GM18511 (cell line): ENCODE results near the gene ELMOD1.
A peak's percentile ranks its signal among the peaks of the same experiment; 100 is the strongest.

Source experiments
- ATAC-seq: cut with Tn5 transposase; IDR thresholded peaks from one replicate; pipeline ENCODE4 v1.9.1; 2021; ENCODE audit warnings: mild to moderate bottlenecking, moderate library complexity; ENCODE audit not compliant: unreplicated experiment

ELMOD1 gene

DNA sequence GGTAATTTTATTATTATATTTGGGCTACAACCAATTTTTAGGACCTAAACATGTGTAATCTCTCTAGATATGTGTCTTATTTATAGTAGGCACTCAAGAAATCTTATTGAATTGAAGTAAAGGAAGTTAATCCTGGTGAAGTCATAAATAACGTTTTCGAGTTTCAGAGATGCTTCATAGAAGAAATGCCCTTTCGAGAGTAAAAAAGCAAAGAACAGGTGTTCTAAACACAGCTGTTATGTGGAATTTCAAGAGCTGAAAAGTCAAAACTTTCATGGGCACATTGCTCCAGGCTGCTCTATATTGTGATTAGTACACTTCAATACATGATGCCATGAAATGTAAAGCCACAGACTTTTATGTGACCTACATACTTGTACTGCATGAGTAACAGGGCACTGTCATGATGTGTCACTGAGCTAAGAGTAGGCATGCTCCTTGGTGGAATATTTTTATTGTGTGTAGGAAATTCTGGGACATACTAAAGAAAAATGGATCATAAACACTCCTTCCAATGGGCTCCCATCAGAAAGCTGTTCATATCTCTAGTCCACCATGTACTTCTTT is 7.2 kb upstream of the ELMOD1 start:
- ATAC-seq: no peak

DNA sequence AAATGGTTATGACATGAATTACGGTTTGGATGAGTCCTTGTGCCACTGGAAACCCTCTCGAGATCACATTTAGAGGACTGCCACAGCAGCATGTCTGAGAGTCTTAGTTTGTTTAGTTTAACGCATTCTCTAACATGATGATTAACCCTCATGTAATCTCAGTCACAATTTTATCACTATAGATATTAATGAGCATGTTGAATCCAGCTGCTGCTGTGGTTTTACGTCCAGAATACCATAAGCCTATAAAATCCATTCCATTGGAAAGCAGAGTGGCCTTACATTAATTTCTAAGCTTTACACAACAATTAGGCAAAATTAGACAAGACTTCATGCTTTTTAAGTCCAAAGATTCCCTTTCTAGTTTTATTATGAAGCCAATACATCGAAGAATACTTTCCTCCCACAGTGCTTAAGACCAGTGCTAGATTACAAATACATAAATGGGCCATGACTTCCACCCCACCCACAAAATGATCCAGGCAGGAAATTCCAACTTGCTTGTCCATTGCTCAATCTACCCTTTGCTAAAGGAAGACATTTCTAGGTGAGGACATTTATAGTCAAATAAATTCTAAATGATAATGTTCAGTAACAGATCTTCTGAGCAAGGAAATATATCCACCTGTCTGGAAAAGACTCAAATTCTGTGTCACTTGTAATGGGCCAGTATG is 3.5 kb upstream of the ELMOD1 start:
- ATAC-seq: no peak

DNA sequence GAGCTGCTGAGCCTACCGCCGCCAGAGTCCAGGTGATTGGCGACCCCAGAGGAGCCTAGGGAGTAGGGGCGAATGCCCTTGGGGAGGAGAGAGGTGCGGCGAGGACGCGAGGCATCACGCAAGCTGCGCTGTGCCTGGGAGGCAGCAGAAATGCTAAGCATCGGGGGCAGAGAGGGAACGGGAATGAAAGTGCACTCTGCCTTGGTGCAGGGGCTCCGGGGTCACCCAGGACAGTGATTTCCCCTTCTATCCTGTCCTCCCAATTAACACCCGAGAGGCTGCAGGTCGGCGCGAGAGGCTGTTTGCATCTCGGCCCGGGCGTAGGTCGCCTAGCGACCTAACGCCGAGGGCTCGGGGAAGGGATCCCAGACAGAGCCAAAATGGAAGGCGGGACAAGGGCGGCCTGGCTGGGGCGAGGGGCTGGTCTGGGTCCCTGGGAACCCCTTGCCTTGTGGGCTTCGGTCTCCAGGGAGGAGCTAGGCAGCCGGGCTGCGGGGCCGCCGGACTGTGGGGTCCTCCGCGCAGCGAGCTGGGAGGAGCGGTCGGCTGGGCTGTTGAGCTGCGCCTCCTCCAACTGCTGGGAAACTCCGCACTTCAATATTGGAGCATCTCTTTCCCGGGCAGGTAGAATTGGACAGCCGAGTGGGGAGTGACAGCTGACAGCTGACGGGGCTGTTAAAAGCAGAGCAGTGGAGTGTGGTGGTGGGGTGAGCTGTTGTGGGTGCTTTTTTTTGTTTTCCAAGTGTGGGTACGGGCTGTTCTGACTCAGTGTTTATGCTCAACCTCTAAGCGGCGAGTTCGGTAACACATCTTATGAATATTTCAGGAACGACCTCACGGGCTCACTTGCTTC is 657 bp downstream of the ELMOD1 start:
- ATAC-seq: peak; percentile 35

DNA sequence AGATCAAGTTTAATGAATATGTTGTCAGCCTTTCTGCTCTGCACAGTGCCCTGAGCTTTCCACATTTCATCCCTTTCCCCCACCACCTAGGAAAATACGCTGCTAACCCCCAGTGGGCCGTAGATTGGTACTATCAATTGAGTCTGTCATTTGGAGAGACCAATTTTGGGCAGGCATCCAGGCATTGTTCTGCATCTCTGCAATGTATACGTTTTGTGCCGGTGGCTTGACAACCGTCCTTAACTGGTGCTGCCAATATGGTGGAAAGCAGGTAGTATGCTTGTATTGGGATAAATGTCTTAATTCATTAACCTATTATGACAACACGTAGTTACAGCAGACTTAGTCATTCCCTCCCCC is 1.3 kb downstream of the ELMOD1 start:
- no peak for ATAC-seq

DNA sequence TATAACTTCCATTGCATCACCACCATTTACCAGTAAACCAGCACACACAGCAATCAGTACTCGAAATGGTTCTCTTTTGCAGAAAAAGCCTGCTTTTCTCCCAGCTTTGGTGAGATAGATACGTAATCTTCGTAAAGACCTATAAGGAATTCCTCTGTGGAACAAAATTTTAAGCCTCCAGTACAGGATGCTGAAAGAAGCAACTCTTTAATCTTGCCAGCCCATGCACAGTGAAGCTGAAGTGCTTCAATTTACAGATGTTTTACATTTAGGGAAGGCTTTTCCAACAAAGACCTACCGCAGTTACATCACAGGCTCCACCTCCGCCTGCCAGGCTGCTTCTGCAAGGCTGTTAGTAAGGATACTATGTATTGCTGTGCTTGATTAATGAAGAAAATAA is 1.9 kb downstream of the ELMOD1 start:
- no peak for ATAC-seq

DNA sequence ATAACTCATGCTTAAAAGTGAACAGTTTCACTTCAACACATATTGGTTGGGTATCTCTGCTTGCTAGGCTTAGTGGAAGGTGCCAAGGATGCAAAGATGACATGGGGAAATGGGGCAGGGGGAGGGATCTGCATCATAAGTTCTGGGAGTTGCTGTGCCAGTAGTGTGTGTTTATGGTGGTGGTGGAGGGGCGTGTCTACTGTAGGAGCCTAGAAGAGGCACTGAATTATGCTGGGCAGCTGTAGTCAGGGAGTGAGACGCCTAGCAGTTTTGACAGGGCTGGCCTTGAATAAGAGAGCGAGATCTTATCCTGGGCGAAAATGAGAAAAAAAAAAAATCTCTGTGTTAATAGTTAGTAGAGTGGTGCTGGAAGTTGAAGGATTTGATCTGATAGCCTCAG is 3.0 kb downstream of the ELMOD1 start:
- ATAC-seq: no peak

DNA sequence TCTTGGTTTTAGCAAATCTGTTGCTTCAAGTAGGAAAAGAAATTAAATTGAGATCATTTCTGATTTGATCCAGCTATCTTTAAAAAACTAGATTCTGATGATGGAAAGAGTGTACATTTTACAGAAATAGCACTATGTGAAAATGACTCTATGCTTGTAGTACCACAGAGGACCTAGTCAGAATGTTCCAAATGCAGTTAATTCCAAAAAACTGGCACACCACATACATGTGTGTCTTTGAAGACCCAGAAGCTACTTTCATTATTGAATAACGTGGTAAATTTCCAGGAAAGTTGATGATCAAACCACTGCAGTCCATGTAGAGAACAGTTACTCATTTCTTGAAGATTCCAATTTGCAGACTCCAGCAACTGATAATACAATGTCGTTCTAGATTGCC is 3.8 kb downstream of the ELMOD1 start:
- no peak for ATAC-seq

DNA sequence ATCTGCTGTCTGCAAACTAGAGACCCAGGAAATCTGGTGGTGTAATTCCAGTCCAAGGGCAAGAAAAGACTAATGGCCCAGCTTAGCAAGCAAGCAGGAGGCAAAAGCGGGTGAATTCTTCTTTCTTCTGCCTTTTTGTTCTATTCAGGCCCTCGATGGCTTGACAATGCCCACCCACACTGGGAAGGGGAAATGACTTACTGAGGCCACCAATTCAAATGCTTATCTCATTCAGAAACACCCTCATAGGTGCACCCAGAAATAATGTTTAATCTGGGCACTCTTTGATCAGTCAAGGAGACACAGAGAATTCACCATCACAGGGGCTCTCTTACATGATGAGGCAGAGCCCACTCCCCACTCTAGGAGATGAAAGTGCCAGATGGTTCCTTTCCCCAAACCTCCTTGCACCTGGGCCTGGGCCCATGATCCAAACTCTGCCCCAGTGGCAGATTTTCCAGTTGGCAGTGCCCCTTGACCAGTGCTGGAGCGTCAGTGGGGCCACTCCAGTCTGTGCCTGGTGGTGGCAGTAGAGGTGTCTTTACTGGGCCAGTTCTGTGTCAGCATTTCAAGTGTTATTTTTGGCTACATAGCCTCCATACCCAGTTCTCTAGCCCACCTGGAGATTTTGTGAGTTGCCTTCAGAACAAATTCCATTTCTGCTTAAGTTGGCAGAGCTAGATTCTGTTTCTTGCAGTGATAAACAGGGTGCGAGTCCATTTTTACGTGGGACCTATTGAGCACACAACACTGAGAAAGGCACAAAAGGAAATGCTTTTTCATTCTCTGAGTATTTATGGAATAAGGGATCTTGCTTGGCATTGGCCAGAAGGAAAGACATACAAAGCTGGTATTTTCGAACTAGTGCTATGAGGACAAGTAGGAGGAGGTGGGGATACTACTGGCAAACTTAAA is 7.5 kb downstream of the ELMOD1 start:
- peak; percentile 70 for ATAC-seq

DNA sequence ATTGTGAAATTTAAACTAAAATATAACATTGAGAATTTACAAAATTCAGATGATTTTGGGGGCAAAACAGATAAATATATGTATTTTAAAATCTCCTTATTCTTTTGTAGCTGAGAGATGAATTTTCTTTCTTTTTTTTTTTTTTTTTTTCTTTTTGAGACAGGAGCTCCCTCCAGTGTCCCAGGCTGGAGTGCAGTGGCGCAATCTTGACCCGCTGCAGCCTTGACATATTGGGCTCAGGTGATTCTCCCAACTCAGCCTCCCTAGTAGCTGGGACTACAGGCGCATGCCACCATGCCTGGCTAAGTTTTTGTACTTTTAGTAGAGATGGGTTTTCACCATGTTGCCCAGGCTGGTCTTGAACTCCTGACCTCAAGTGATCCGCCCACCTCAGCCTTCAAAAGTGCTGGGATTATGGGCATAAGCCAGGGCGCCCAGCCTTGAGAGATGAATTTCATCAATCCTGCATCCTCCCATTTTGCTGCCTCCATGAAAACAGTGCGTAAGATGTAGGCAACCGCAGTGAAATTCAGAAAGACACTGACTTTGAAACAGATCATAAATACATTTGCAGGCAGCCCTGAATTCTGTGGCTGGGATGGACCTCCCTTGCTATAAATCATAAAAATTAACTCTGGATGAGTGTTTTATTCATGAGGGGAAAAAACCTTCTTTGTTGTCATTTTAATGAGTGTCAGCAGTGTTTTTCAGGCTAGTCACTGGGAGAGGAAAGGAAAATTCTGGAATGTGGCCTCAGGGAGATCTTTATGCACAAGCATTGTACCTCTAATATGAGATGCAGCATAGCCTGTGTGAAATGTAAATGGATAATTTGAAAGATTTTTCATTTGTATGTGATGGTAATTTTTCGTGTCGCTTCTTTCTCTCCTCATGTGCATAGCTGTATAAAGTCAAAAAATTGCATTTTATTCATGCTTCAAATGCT is 14.4 kb downstream of the ELMOD1 start:
- no peak for ATAC-seq

DNA sequence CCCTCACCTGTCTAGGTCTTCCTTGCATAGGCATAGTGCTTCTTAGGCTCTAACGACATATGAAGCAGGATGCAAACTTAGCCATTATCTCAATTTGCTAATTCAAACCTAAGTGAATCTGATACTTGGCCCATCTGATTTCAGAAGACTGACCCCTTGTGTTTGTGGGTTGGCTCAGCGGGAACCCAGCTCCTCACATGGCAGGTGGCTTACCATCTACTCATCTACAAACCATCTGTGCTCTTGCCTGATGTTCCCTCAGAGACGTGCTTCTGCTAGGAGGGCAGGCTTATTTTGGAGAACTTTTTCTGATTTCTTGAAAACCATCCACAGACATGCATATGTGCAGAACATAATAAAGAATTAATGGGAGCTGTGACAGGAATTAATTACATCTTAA is 15.2 kb downstream of the ELMOD1 start:
- no peak for ATAC-seq

DNA sequence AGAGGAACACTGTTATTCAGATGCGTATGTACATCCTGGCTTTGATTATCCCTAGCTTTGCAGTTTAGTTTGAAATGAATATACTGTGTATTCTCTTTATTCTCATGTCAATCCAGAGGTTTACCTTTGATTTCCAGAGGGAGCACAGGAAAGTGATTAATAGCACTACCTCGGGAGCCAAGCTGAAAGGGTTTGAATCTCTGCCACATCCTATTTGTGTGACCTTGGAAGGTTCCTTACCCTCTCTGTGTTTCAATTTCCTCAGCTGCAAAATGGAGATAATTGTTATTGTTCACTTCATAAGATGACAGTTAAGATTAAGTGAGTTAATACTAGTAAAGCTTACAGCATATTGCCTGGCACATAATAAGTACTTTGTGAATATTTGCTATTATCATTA is 17.9 kb downstream of the ELMOD1 start:
- no peak for ATAC-seq

DNA sequence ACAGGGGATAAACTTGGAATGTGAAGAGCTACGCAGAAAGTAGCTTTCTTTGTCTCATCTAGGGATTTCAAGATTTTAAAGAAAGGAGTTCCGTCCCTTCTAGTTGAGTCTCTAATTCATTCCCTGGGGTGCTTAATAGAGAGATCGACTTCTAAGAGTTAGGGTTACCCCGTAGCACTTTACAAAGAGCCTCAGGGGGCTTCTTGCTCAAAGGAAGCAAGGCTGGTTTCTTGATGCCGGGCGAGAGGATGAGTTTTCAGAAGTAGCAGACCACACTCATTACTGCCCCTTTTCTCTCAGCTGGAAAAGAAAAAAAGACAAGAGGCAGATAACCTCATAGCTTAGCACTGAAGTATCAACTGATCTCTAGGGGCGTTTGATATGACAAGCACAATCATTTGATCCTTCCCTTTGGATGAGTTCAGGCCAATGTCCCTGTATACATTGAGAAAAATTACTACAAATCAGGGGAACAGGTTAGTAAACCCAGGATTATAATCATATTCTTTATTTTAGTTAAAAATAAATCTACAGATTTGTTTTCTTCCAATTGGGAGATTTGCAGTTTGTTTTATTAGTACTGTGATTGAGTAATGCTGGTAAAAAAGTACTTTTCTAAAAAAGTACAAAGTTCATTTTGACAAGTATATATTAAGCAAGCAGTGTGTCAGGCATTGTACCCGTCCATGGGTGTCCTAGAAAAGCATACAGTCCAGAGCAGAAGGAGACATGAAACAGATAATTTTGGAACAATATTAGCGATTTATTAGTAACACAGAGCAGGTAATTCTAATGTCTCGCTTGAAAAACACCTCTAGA is 18.7 kb downstream of the ELMOD1 start:
- ATAC-seq: no peak

DNA sequence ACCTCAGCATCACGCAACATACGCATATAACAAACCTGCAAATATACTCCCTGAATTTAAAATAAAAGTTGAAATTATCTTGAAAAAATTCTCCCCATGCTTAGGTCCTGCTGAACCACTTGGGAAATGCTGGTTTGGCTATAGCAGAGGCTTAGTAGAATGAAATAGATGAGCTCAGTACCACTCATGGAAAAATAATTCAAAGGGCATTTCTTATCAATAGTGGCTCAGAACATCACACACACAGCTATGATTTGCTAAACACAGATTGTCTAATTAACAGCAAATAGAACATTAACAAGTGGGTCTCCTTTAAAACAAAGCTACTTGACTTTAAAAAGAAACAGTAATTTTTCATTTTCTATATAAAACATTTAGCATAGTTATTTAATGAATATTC is 21.5 kb downstream of the ELMOD1 start:
- ATAC-seq: no peak

DNA sequence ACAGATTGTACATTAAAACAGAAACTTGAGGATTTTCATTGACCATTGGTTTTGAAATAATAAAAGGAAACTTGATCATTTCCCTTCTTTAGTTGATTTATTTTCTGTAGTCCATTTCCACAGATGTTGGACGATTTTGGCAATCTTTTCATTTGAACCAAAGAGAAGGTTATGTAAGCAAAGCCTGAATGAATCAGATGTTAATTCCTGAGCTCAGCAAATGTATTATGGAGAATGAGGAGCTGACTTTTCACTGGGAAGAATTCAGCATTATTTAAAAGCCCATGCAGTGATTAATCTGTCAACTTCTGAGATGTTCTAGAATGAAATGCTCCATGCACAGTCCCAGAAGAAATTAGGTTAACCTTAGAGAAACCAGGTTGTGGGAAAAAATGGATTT is 29.0 kb downstream of the ELMOD1 start:
- ATAC-seq: no peak

DNA sequence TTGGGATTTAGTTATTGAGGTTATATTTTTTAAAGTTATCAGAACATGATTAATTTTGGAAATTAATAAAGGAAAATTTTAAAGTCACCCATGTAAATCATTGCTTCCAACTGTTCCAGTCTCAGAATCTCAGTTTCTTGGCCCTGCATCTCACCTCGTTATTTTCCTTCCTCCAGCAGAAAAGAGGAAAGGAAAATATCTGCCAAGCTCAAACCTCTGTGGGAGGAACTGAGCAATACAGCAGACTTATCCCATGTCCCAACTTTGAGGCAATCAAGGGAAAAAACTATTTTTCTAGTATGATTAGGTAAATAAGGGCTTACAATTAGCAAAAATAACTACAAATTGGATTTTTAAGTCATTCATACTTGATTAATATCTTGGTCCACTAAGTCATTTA is 30.1 kb downstream of the ELMOD1 start:
- no peak for ATAC-seq

DNA sequence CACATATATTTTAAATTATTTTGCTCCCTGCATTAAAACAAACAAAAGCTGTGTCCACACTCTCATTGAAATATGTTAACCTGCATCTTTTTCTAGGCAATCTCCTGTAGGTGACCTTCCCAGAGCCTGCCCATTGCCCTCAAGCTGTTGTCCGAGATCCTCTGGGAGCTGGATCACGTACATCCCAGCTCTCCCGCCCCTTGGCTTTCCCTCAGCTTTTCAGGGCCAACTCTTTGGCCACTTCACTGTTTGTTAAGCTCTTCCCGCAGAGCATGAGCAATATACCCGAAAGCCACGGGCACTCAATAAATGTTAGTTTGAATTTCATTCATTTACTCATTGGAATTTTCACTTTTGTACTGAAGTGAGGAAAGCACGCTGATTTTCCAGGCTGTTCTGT is 32.2 kb downstream of the ELMOD1 start:
- ATAC-seq: no peak

DNA sequence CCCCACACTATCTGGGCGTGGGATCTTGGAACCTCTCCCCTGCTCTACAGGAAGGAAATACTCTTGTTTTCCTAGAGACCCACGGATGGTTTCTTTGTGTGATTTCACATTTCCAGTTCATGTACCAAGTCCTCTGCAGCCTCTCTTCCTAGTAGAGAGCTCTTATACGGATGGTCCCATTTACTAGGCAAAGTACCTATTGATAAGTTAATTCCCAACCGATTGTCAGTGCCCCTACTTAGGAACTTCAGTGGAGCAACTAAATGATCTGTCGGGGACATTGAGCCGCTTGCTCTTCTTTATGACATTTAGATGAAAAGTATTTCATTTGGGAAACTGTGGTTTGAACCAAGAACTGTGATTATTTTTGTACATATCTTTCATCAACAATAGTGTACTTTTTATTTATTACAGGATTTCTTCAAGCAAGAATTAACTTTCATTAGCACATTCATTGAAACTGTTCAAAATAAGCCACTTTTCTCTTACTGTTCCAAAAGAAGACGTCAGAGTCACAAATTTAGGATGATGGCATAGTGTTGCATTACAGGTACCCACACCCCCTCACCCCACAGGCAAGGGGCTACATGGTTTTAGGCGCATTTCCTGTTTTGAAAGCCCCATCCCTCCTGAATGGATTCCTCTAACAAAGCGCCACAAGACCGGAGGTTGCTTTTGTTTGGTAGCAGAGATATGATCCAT is 34.2 kb downstream of the ELMOD1 start:
- ATAC-seq: no peak

DNA sequence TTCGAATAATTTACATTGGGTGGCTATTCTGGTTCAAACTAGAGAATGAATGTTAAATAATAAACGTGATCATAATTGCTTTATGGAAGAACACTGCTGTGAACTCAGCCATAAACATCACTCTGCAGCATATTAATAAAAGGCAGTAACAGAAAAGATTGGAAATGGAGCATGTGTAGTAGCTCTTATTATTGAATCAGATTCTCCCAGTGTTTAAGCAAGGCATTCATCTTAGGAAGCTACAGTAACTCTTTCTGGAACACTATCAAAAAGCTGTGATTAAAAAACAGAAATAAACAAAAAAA is 34.7 kb downstream of the ELMOD1 start:
- ATAC-seq: no peak

DNA sequence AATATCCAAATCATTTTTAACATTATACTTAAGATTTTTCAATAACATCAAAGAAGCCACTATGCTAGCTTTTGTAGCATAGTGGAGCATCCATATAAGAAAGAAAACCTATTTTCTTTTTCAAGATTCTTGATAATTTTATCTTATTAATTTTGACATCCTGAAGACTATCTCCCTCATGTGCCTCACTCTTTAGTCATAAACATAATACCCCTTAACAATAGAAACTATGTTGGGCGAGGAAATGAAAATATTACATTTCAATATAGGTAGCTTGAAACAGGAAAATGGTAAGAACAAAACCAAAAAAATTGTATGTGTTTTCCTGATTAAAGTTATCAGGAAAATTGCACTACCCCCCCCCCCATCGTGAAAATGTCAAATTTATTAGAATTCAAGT is 40.1 kb downstream of the ELMOD1 start:
- no peak for ATAC-seq
